HL-60 (cell line): ENCODE data around the gene ERC2.

Experiments
- CTCF ChIP-seq: IDR thresholded peaks from one replicate; pipeline ENCODE4 v1.5.1; 2011; ENCODE audit warnings: low read length, control low read depth, inconsistent platforms; ENCODE audit not compliant: insufficient read depth
- POLR2AphosphoS5 ChIP-seq: IDR thresholded peaks from 2 replicates; pipeline ENCODE4 v1.6.1; 2012; ENCODE audit warnings: low read depth
- REST ChIP-seq: IDR thresholded peaks from 2 replicates; pipeline ENCODE4 v1.6.1; 2012; ENCODE audit warnings: low read depth; ENCODE audit not compliant: insufficient replicate concordance

GRCh38 chr3:56406826-56407515 is 61.3 kb downstream of the ERC2 start:
- no peak for TF ChIP-seq CTCF
- no peak for TF ChIP-seq REST
- TF ChIP-seq POLR2AphosphoS5: no peak
